ENCODE results near the gene PARN.
"Not testable (repeated sequence)": the region's sequence is repeated elsewhere in the genome, so short reads cannot be mapped to it uniquely, and the experiment has no call there.

PARN gene

GRCh38 chr16:14405611-14406537 is 224.2 kb downstream of the PARN start:
- in situ Hi-C loops (cut with HindIII; ENCODE audit: low sequenced_read_pairs), result no loop called here

GRCh38 chr16:14403001-14403389 is 227.1 kb downstream of the PARN start:
- in situ Hi-C loops (cut with HindIII; ENCODE audit: low sequenced_read_pairs), result not testable (repeated sequence)

- in situ Hi-C loops (cut with HindIII; ENCODE audit: low sequenced_read_pairs), result not testable (repeated sequence)
Observed at GRCh38 chr16:14402114-14403000, 227.7 kb downstream of the PARN start.

- in situ Hi-C loops (cut with HindIII; ENCODE audit: low sequenced_read_pairs), result not testable (repeated sequence)
Observed at GRCh38 chr16:14401711-14402061, 228.4 kb downstream of the PARN start.

- in situ Hi-C loops (cut with HindIII; ENCODE audit: low sequenced_read_pairs), result not testable (repeated sequence)
Observed at GRCh38 chr16:14400978-14401710, 228.9 kb downstream of the PARN start.

- in situ Hi-C loops (cut with HindIII; ENCODE audit: low sequenced_read_pairs), result no loop called here
Observed at GRCh38 chr16:14400285-14400977, 229.6 kb downstream of the PARN start.

GRCh38 chr16:14399378-14400284 is 230.4 kb downstream of the PARN start:
- in situ Hi-C loops (cut with HindIII; ENCODE audit: low sequenced_read_pairs), result no loop called here

- in situ Hi-C loops (cut with HindIII; ENCODE audit: low sequenced_read_pairs), result no loop called here
Observed at GRCh38 chr16:14398014-14398717, 231.9 kb downstream of the PARN start.

- in situ Hi-C loops (cut with HindIII; ENCODE audit: low sequenced_read_pairs), result not testable (repeated sequence)
Observed at GRCh38 chr16:14395710-14396304, 234.3 kb downstream of the PARN start.

GRCh38 chr16:14394834-14395233 is 235.2 kb downstream of the PARN start:
- in situ Hi-C loops (cut with HindIII; ENCODE audit: low sequenced_read_pairs), result no loop called here

- in situ Hi-C loops (cut with HindIII; ENCODE audit: low sequenced_read_pairs), result no loop called here
Observed at GRCh38 chr16:14392960-14393359, 237.1 kb downstream of the PARN start.

GRCh38 chr16:14389359-14389758 is 240.7 kb downstream of the PARN start:
- in situ Hi-C loops (cut with HindIII; ENCODE audit: low sequenced_read_pairs), result no loop called here

- in situ Hi-C loops (cut with HindIII; ENCODE audit: low sequenced_read_pairs), result no loop called here
Observed at GRCh38 chr16:14388243-14388642, 241.8 kb downstream of the PARN start.

GRCh38 chr16:14386115-14386514 is 243.9 kb downstream of the PARN start:
- in situ Hi-C loops (cut with HindIII; ENCODE audit: low sequenced_read_pairs), result no loop called here
